ENCODE data around the gene CSGALNACT2.

- no peak for TF ChIP-seq CTCF (conservative IDR thresholded peaks at IDR 0.05; ENCODE audit: low read length)
- TF ChIP-seq EZH2phosphoT487 (IDR thresholded peaks at IDR 0.05; ENCODE audit: borderline replicate concordance, low read depth, low read length): no peak
Observed at GRCh38 chr10:43128331-43128730, 9.9 kb upstream of the CSGALNACT2 start.
